BJ (cell line): Measurements from ENCODE around the gene DUOX1. TPM values are rescaled to one million over a fixed set of nuclear protein-coding genes. Genes with fewer than 3 reads are reported as not detected.

Source experiments
- CTCF ChIA-PET: fragments of 350-600 bp; formaldehyde crosslinking; extraction: SDS; loops from one replicate; lab custom pipeline; 2021; ENCODE audit warnings: antibody characterized with exemption, inconsistent platforms; lab: Yijun Ruan, JAX
- POLR2A ChIA-PET: fragments of 300-600 bp; sonication (Branson Sonifier 250); formaldehyde crosslinking; extraction: SDS; loops from one replicate; lab custom pipeline; 2021; ENCODE audit warnings: antibody characterized with exemption; lab: Charles Lee
- DNase-seq: peaks from one replicate; pipeline ENCODE4 v3.0.0-alpha.2; 2011; ENCODE audit warnings: low read depth
- H3K27me3 ChIP-seq: 2 replicates; pipeline ENCODE4 v1.6.0; 2011; ENCODE audit warnings: low read length; ENCODE audit not compliant: control insufficient read depth, insufficient read depth
- H3K36me3 ChIP-seq: 2 replicates; pipeline ENCODE4 v1.5.1; 2011; ENCODE audit warnings: low read length; ENCODE audit not compliant: control insufficient read depth, insufficient read depth
- H3K4me3 ChIP-seq: 2 replicates; pipeline ENCODE4 v1.5.1; 2011; ENCODE audit warnings: low read depth, mild to moderate bottlenecking, control low read depth, low read length
- CTCF ChIP-seq: IDR thresholded peaks from 2 replicates; pipeline ENCODE4 v1.5.1; 2011; ENCODE audit warnings: low read depth, mild to moderate bottlenecking, control low read depth, inconsistent platforms, low read length, moderate library complexity; ENCODE audit not compliant: insufficient read depth
- polyA plus RNA-seq: library from polyadenylated mRNA; depleted of rRNA; stranded (reverse); fragments of >200 nt; gene quantifications from 2 replicates; pipeline ENCODE4 v1.2.3, GENCODE V29; 2011

DUOX1 gene
- polyA plus RNA-seq, 1 experiment: 0.09 TPM

- CTCF ChIA-PET: interaction anchor here (0.9 to 3.4 kb wide), 4 partner anchors 9 to 45 kb away, joined by 3 to 12 read pairs (median 4); partner anchors contain the start of genes DUOX1 and DUOXA1
- peak; percentile 31 for DNase-seq
- POLR2A ChIA-PET: no interaction called here
- Histone ChIP-seq H3K4me3 (no peak overlapping the region), H3K36me3 (no peaks in the 10 kb centered on the region), H3K27me3 (peaks cover 14% of the 10 kb centered on the region)
- no peak for TF ChIP-seq CTCF
These were observed 7.9 kb upstream of the DUOX1 start for GRCh38 chr15:45121706-45122417.

- ChIA-PET POLR2A (no interaction called here), CTCF (interaction anchor here (0.9 to 3.4 kb wide), 2 partner anchors 8 to 40 kb away, joined by 3 to 12 read pairs; partner anchors contain the start of genes DUOX1 and DUOXA1)
- DNase-seq: no peak
These were observed 7.1 kb upstream of the DUOX1 start for GRCh38 chr15:45122719-45123118.

GRCh38 chr15:45123397-45123796 is 6.4 kb upstream of the DUOX1 start:
- no peak for TF ChIP-seq CTCF
- H3K4me3 ChIP-seq: no peak overlapping the region
- no peak for DNase-seq
- peaks cover 19% of the 10 kb centered on the region for H3K27me3 ChIP-seq
- ChIA-PET POLR2A (no interaction called here), CTCF (interaction anchor here (0.9 to 3.4 kb wide), 3 partner anchors 8 to 144 kb away, joined by 3 to 12 read pairs (median 3); partner anchors contain the start of genes DUOX1 and DUOXA1)
- H3K36me3 ChIP-seq: no peaks in the 10 kb centered on the region; the same call in 1 of the 2 replicates

More at GRCh38 chr15:45122719-45123118, 7.1 kb upstream of the DUOX1 start:
- TF ChIP-seq CTCF: no peak
- Histone ChIP-seq H3K27me3 (peaks cover 12% of the 10 kb centered on the region), H3K4me3 (no peak overlapping the region), H3K36me3 (no peaks in the 10 kb centered on the region; the same call in 1 of the 2 replicates)

- Histone ChIP-seq H3K27me3 (peaks cover 44% of the 10 kb centered on the region), H3K36me3 (no peaks in the 10 kb centered on the region; the same call in 1 of the 2 replicates), H3K4me3 (no peak overlapping the region)
- DNase-seq: no peak
- POLR2A ChIA-PET: interaction anchor here (0.6 kb wide), 1 partner anchor 32 kb away, joined by 13 read pairs; no protein-coding TSS in a partner anchor
- peak; percentile 70 for TF ChIP-seq CTCF
- CTCF ChIA-PET: interaction anchor here (0.6 to 5.3 kb wide), 15 partner anchors 9 to 501 kb away, joined by 3 to 29 read pairs (median 5); partner anchors contain the start of genes DUOX2 and DUOXA2
These were observed 3.1 kb upstream of the DUOX1 start for GRCh38 chr15:45126535-45127158.
